Measurements from ENCODE around the gene NAAA. TPM values are rescaled to one million over a fixed set of nuclear protein-coding genes. Genes with fewer than 3 reads are reported as not detected.
"Not testable (repeated sequence)": the region's sequence is repeated elsewhere in the genome, so short reads cannot be mapped to it uniquely, and the experiment has no call there.

The NAAA gene
- total and polyA plus RNA-seq, 4 donors = 8.1 to 47.3 (median 29.7) TPM

DNA sequence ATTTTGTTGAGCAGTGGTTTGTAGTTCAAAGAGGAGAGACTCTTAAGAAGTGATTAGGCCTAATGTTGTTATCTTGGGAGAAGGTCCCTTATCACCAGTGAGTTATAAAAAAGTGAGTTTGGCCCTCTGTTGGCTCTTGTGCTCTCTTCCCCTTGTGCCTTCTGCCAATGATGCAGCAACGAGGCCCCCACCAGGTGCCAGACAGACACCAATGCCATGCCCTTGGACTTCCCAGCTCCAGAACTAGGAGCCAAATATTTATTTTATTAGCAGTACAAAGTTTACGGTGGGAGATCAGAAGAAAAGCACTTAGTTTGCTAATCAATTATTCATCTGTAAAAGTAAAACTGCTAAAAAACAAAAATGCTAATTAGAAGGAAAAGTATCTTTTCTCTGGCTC is 22.7 kb upstream of the NAAA start:
- no peaks in the 10 kb centered on the region for H3K4me1 ChIP-seq (ENCODE audit: control insufficient read depth in 5 of 5, insufficient read depth in 5 of 5, low read length in 5 of 5)
- WGBS, 2 donors = 49 to 50% methylated on average over 2 of the region's 2 CpGs
- no peak overlapping the region for H3K27ac ChIP-seq (ENCODE audit: low read depth in 1 of 2, low read length in 1 of 2)
- H3K9me3 ChIP-seq (ENCODE audit: control insufficient read depth in 4 of 4, insufficient read depth in 3 of 4, low read length in 3 of 4) = peaks cover 0 to 3% (median 1%) of the 10 kb centered on the region in 4 donors
- H3K36me3 ChIP-seq (ENCODE audit: control insufficient read depth in 4 of 4, insufficient read depth in 4 of 4, low read length in 4 of 4) = peaks cover 17 to 62% (median 51%) of the 10 kb centered on the region in 4 donors
- H3K27me3 ChIP-seq (ENCODE audit: control insufficient read depth in 3 of 3, insufficient read depth in 3 of 3, low read length in 2 of 3) = no peaks in the 10 kb centered on the region
- no peak overlapping the region for H3K4me3 ChIP-seq
- TF ChIP-seq, protein P1, sequence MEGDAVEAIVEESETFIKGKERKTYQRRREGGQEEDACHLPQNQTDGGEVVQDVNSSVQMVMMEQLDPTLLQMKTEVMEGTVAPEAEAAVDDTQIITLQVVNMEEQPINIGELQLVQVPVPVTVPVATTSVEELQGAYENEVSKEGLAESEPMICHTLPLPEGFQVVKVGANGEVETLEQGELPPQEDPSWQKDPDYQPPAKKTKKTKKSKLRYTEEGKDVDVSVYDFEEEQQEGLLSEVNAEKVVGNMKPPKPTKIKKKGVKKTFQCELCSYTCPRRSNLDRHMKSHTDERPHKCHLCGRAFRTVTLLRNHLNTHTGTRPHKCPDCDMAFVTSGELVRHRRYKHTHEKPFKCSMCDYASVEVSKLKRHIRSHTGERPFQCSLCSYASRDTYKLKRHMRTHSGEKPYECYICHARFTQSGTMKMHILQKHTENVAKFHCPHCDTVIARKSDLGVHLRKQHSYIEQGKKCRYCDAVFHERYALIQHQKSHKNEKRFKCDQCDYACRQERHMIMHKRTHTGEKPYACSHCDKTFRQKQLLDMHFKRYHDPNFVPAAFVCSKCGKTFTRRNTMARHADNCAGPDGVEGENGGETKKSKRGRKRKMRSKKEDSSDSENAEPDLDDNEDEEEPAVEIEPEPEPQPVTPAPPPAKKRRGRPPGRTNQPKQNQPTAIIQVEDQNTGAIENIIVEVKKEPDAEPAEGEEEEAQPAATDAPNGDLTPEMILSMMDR (IDR thresholded peaks at IDR 0.05; ENCODE audit: control extremely low read depth, extremely low read depth) = no peak
- no peak overlapping the region for H3K9ac ChIP-seq (ENCODE audit: insufficient read depth in 1 of 2, low read length in 2 of 2)
- DNase-seq (no peak), ATAC-seq (ENCODE audit: insufficient read depth, low FRiP score) (no peak)

DNA sequence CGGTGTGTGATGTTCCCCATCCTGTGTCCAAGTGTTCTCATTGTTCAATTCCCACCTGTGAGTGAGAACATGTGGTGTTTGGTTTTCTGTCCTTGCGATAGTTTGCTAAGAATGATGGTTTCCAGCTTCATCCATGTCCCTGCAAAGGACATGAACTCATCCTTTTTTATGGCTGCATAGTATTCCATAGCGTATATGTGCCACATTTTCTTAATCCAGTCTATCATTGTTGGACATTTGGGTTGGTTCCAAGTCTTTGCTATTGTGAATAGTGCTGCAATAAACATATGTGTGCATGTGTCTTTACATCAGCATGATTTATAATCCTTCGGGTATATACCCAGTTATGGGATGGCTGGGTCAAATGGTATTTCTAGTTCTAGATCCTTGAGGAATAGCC is 21.3 kb upstream of the NAAA start:
- not testable (repeated sequence) for H3K27me3 ChIP-seq (ENCODE audit: control insufficient read depth in 3 of 3, insufficient read depth in 3 of 3, low read length in 2 of 3); H3K4me3 ChIP-seq; H3K9ac ChIP-seq (ENCODE audit: insufficient read depth in 1 of 2, low read length in 2 of 2); DNase-seq; H3K4me1 ChIP-seq (ENCODE audit: control insufficient read depth in 5 of 5, insufficient read depth in 5 of 5, low read length in 5 of 5); H3K27ac ChIP-seq (ENCODE audit: low read depth in 1 of 2, low read length in 1 of 2); H3K9me3 ChIP-seq (ENCODE audit: control insufficient read depth in 4 of 4, insufficient read depth in 3 of 4, low read length in 3 of 4); ATAC-seq (ENCODE audit: insufficient read depth, low FRiP score)
- peaks cover 26 to 63% (median 55%) of the 10 kb centered on the region in 4 donors for H3K36me3 ChIP-seq (ENCODE audit: control insufficient read depth in 4 of 4, insufficient read depth in 4 of 4, low read length in 4 of 4)
- 94 to 98% methylated on average over 2 to 3 of the region's 4 CpGs for WGBS, 2 donors

DNA sequence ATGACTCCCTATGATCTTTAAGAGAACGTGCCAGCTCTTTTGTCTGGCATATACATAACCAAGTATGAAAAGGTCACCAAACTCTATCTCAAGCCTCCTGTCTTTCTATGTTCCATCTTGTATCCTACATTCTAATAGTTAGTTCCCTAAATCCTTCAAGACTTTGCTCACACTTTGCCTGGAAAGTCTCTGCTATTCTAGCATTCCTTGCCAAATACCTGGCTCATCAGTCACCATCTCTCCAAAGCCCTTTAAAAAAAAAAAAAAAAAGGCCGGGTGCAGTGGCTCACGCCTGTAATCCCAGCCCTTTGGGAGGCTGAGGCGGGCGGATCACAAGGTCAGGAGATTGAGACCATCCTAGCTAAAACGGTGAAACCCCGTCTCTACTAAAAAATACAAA is 17.7 kb upstream of the NAAA start:
- not testable (repeated sequence) for H3K9me3 ChIP-seq (ENCODE audit: control insufficient read depth in 4 of 4, insufficient read depth in 3 of 4, low read length in 3 of 4); H3K4me3 ChIP-seq; H3K27me3 ChIP-seq (ENCODE audit: control insufficient read depth in 3 of 3, insufficient read depth in 3 of 3, low read length in 2 of 3); ATAC-seq (ENCODE audit: insufficient read depth, low FRiP score); H3K4me1 ChIP-seq (ENCODE audit: control insufficient read depth in 5 of 5, insufficient read depth in 5 of 5, low read length in 5 of 5); H3K27ac ChIP-seq (ENCODE audit: low read depth in 1 of 2, low read length in 1 of 2); H3K9ac ChIP-seq (ENCODE audit: insufficient read depth in 1 of 2, low read length in 2 of 2); DNase-seq
- H3K36me3 ChIP-seq (ENCODE audit: control insufficient read depth in 4 of 4, insufficient read depth in 4 of 4, low read length in 4 of 4) = peaks cover 36 to 58% (median 45%) of the 10 kb centered on the region in 4 donors
- 96 to 99% methylated on average over 6 to 7 of the region's 7 CpGs for whole genome bisulfite sequencing, 2 donors

DNA sequence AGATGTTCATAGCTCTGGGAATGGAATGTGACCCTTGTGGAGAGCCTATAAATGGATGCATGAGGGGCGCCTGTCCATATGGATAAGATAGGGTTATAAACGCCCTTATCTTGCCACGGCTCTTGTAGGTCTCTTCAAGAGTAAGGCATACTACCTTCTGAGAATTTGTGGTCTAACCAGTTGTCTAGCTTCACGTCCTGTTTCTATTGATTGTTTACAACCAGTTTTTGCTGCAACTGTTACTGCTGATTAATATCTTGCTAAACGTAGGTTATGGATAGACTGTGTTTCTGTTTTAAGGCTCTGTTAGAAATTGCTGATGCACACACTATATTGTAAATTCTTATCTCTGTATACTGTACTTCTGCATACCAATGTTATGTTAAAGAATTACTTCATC is 14.0 kb upstream of the NAAA start:
- not testable (repeated sequence) for H3K27me3 ChIP-seq (ENCODE audit: control insufficient read depth in 3 of 3, insufficient read depth in 3 of 3, low read length in 2 of 3); DNase-seq; H3K27ac ChIP-seq (ENCODE audit: low read depth in 1 of 2, low read length in 1 of 2); ATAC-seq (ENCODE audit: insufficient read depth, low FRiP score); H3K9ac ChIP-seq (ENCODE audit: insufficient read depth in 1 of 2, low read length in 2 of 2); H3K4me3 ChIP-seq; H3K9me3 ChIP-seq (ENCODE audit: control insufficient read depth in 4 of 4, insufficient read depth in 3 of 4, low read length in 3 of 4)
- H3K36me3 ChIP-seq (ENCODE audit: control insufficient read depth in 4 of 4, insufficient read depth in 4 of 4, low read length in 4 of 4) = peaks cover 31 to 62% (median 45%) of the 10 kb centered on the region in 4 donors
- 85 to 95% methylated on average over 5 of the region's 5 CpGs for WGBS, 2 donors
- peaks cover 0 to 12% (median 0%) of the 10 kb centered on the region in 5 donors for H3K4me1 ChIP-seq (ENCODE audit: control insufficient read depth in 5 of 5, insufficient read depth in 5 of 5, low read length in 5 of 5)

DNA sequence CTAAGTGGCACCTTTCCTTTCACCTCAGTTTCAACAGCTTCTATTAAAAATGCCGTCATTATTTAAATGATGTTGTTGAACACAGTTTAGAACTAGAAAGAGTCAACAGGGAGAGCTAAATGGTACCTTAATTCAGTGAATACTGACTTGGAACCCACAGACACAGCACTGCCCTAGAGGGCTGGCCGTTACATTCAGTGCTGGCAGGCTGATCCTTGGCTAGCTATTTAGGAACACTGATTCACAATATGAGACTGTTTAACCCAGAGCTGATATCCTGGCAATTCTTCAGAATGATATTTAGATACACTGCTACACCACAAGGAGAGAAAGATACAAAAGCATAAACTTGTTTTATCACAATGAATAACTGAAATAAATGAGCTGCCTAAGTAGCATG is 12.7 kb upstream of the NAAA start:
- TF ChIP-seq, protein P1 (IDR thresholded peaks at IDR 0.05; ENCODE audit: control extremely low read depth, extremely low read depth) = no peak
- peaks cover 23 to 58% (median 39%) of the 10 kb centered on the region in 4 donors for H3K36me3 ChIP-seq (ENCODE audit: control insufficient read depth in 4 of 4, insufficient read depth in 4 of 4, low read length in 4 of 4)
- no peak for ATAC-seq (ENCODE audit: insufficient read depth, low FRiP score)
- no peaks in the 10 kb centered on the region for H3K27me3 ChIP-seq (ENCODE audit: control insufficient read depth in 3 of 3, insufficient read depth in 3 of 3, low read length in 2 of 3)
- peaks cover 0 to 12% (median 0%) of the 10 kb centered on the region in 5 donors for H3K4me1 ChIP-seq (ENCODE audit: control insufficient read depth in 5 of 5, insufficient read depth in 5 of 5, low read length in 5 of 5)
- H3K9ac ChIP-seq (ENCODE audit: insufficient read depth in 1 of 2, low read length in 2 of 2) = no peak overlapping the region
- H3K4me3 ChIP-seq = no peak overlapping the region
- no peak overlapping the region for H3K27ac ChIP-seq (ENCODE audit: low read depth in 1 of 2, low read length in 1 of 2)
- no peak for DNase-seq
- 57 to 88% methylated on average over 2 of the region's 2 CpGs for WGBS, 2 donors
- H3K9me3 ChIP-seq (ENCODE audit: control insufficient read depth in 4 of 4, insufficient read depth in 3 of 4, low read length in 3 of 4) = no peaks in the 10 kb centered on the region
